Eye (tissue), 1 donor: Measurements from ENCODE around the gene IDH3A.

Source experiments
- DNase-seq: peaks from one replicate; pipeline ENCODE4 v3.0.0-alpha.2; 2015

IDH3A gene

DNA sequence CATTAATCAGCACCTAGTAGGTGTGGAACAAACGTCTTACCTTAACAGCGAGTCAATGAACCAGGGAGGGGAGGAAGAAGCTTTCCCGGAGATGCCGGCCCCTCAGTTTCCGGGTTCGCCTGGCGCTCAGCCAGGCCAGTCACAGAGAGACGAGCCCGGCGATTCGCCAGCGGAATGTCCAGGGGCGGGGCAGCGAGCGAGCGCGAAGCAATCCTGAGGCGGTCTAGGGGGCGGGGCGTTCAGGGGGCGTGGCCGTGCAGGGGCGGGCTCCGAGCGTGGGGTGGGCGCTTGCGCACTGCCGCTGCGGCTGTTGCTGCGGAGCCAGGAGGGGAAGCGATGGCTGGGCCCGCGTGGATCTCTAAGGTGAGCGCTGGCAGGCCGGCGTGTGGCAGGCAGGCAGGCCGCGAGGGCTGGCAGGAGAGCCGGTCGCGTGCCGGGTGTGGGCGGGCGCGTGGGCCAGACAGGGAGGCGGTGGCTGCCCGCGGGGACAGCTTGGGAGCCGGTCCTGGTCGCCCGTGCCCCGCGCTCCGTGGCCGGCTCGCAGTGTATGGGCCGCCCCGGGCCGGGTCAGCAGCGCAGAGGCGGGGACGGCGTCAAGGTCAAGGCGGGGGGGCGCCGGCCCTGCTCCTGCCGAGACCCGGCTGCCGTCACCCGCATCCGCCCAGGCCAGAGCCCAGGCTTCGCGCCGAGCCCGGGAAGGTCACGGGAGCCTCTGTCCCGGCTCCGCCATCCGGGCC, at the start of gene IDH3A:
IDH3A (plus strand) TSS at position 295 of the 737 bp plus-strand sequence; CDS start at position 337, 42 bp downstream.
- DNase-seq, result peak; percentile 99

DNA sequence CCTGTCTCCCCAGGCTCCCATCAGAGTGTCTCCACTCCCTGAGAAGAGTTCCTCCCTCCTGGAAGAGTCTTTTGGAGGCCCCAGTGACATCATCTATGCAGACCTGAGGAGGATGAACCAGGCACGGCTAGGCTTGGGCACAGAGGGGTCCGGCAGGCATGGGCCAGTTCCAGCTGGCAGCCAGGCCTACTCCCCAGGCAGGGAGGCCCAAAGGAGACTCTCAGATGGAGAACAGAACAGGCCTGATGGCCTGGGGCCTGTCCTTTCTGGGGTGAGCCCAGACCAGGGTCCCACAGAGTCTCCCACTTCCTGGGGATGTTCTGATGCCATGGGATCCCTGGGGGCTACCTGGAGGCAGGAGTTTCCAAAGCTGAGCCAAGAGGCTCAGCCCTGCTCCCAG, 48.3 kb upstream of the IDH3A start:
- no peak for DNase-seq

DNA sequence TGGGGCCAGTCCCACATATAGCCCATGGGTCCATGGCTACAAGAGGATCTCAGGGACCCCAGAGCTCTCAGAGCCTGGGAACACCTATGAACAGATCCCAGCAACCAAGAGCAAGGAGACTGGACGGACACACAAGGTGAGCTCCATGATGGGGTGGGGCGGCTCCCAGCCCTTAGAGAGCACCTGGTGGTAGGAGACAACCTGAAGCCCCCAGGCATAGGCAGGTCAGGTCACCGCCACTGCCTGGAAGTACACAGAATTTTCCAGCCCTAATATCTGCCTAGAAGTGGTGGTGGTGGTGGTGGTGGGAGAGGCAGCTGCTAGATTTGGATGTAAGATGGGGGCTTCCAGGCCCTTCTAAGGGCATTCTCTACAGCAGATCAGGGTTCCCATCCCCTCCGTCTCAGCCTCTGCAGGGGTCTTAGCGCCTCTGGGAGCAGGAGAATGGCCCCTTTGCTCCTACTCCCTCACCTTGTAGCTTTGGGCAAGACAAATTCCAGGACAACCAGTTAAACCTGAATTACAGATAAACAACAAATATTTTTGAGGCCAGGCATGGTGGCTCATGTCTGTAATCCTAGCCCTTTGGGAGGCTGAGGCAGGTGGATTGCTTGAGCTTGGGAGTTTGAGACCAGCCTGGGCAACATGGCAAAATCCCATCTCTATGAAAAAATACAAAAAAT, 47.6 kb upstream of the IDH3A start:
- no peak for DNase-seq

DNA sequence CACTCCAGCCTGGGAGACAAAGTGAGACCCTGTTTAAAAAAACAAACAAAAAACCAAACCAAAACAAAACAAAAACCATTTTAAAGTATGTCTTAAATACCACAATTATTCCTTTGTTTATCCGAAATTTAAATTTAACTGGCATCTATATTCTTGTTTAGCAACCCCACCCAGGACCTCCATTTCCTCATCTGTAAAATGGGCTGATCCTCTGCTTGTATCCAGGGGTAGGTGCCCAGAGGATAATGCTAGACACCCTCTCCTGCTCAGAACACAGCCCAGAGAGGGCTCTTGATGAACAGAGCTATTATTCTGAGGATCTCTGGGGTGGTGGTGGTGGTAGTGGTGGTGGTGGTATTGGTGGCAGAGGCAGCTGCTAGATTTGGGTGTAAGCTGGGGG, 47.0 kb upstream of the IDH3A start:
- DNase-seq, result no peak

DNA sequence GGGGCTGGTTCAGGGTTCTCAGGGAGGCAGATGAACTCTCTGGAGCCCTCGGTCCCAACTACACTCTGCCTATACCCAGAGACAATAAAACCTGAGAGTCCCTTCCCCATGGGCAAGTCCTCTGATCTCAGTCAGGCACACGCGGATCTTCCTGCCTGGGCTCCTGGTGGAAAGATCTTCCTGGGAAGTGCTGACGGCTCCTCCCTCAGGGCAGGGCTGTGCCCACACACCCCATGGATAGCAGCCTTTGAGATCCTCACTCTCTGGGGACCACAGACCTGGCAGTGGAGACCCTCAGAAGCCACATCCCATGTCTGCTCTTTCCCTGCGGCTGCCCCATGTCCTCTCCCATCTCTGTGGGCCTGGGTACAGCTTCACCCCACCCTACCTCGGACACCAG, 46.4 kb upstream of the IDH3A start:
- DNase-seq, result no peak

DNA sequence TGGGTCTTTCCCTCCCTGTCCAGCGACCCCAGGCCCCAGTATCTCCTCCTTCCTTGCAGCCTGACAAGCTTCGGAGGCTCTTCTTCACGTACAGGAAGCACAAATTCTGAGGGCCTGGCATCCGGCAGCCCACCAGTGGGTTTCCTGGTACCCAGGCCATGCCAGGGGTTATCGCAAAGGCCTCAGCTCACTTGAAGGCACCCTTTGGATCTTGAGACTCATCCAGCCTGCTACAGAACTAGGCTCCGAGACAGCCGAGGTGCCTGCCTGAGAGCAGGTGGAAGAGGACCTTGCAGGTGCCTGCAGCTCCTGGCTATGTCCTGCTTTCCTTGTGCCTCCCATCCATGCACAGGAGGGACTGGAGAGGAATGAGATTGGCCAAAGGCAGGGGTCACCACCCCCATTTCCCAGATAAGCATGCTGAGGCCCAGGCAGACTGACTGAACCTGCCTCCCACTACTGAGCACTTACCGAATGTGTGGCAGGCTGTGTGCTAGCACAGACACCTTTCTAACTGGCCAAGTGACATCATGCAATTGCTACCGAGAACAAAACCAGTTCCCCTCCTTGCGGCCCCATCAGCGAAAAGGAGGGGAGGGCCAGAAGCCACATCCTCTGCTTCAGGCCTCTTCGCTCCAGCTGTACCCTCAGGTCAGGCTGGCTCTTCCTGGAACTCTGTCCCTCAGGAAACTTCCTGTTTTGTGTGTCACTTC, 45.6 kb upstream of the IDH3A start:
- no peak for DNase-seq

DNA sequence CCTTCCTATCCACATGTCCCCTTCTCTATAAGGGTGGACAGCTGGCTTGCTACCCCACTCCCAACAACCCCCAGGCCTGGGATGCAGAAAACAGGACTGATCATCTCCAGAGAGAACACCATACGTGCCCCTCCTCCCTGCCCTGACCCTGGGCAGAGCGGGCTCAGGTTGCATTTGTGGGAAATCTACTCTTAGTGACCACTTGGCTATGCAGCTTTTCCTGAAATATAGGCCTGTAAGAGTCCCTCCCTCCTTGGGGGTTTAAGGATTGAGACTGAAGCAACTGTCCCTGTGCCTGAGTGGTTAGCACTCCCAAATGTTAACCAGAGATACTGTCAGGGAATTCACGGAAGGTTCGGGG, 45.1 kb upstream of the IDH3A start:
- no peak for DNase-seq

DNA sequence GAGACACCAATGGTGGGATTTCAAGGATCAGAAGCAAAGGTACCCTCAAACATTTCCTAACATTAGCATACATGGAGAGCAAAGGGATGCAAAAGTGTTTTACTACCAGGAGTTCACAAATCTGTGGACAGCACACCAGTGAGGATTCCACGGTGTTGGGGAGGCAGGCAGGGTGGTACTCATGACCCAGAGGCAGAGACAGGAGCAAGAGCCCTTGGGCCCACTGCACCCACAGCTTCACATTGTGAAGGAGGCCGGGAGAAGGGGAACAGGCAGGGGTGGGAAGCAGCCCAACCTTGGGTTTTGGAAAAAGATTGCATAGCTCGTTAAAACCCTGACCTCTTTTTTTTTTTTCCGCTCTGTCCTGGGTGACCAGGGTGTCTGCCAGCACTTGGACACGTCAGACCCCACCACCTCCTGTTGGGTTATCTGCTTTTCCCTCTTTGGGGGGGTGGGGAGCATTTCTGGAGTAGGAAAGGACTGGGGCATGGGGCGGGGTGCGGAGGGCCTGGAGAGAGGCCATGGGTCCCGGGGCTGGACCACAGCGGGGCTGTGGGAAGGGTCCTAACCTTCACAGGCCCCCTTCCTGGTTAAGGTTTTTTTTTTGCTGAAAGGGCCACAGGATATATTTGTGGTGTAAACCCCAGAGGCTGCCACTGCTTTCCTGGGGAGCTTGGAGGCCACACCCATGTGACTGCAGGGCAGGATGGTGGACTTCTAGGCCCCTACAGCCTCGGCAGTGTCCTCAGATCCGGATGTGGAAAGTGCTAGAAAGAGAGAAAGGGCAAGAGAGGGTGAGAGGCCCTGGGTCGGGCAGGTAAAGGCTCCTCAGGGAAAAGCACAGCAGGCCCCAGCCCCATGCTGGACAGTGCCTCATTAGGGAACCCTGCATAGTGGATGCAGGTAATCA, 44.3 kb upstream of the IDH3A start:
- DNase-seq, result no peak

DNA sequence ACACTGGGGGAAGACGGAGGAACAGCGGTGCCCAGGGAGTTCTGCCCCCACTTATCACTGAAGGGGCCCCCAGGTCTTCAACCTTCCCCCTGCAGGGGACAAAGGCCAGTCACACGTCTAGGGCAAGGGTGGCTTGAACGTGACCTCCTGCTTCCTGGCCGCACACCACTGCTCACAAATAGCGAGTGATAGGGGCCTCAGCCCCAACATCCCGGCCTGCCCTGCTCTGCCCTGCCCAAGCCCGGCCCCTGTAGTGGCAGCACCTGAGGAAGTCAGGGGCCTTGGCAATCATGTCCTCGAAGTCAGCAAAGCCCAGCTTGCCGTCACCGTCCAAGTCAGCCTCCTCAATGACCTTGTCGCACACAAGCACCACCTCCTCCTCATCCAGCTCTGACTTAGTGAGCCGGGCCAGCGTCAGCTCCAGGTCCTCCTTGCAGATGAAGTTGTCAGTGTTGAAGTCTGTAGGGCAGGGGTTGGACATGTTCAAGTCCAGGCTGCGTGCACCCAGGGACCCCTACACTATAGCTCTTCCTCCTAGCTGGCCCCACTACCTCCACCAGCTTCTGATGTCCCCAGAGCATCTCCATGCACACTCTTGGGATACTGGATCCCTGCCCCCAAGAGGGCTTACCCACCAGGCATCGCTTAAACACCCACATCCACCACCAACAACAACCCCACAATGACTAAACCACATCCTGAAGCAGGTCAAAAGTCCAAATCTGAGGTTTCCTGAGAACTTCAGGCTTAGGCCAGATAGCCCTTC, 43.5 kb upstream of the IDH3A start:
- DNase-seq, result no peak

DNA sequence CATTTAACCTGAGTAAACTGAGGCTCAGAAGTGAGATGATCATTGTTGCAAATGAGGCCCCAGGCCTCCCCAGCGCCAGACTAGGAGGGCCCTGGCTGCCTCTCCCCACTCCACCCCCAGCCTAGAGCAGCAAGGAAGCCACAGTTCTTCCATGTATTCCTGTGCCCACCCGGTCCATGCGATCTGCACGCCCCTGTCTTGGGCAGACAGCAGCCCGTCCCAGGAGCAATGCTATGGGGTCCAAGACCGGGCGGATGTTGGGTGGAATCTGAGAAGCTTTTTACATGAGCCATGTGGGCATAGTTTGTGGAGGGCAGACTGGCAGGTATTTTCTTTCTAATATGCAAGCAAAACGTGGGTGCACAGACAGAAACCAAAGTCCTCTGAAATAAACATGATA, 41.7 kb upstream of the IDH3A start:
- no peak for DNase-seq

DNA sequence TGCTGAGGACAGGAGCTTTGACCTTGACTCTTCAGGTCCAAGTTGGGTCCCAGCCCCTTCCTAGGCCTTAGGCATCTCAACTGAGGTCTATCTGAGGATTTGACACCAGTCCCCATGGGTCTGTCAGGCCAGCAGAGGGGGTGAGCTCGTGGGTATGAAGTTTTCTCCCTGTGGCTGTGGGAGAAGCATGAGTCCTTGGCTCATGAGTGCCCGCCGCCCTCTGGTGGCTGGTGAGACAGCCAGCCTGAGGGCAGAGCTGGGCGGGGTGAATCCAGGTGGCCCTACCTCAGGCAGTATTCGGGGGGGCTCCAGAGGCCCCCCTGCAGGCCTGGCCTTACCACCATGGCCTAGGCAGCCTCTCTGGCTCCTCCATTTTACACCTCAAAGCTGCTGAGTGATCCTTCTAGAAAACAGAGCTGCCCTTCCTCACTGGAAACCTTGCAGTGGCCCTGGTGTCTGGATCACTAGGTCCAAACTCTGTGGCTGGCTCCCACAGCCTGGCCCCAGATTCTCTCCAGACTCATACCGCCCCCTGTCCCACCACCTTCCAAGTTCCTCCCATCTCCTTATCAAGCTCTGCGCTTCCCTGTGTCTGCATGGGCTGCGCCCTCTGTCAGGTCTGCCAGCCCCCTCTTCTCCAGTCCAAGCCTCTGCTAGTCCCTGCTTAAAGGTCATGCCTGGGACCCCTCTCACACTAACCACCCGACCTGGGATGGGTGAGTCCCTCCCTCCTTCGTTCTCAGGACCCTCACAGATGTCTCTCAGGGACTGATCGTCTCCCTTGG, 40.7 kb upstream of the IDH3A start:
- peak; percentile 87 for DNase-seq

DNA sequence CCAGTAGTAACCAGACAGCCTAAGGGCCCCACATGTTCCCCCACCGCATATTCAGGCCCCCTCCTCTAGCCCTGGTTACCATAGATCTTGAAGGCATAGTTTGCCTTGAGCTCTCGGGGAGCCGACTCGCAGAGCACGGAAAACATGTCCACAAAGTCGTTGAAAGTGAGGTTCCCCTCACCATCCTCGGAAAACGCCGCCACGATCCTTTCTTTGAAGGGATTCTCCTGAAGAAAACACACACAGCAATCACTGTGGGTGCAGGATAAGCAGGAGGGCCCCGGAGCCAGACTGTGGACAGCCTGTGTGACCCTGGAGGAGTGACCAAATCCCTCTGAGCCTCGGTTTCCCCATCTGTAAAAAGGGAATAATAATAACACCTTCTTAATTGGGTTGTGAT, 40.0 kb upstream of the IDH3A start:
- DNase-seq, result no peak

DNA sequence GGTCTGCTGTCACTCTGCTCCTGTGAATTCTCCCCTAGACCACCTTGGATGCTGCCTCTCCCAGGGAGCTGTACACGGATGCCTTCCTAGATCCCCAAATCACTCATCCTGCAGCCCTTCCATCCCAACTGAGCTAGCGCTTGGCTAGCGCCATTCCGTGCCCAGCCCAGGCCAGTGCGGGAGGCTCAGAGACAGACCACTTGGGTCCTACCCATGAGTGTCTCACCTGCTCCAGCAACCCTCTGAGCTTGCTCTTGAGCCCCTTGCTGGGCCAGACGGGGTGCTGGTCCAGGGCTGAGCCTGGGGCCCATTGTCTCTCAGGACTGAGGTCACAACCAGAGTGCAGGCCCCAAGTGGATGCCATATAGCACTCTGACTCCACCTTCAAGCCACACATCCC, 39.1 kb upstream of the IDH3A start:
- DNase-seq, result no peak

DNA sequence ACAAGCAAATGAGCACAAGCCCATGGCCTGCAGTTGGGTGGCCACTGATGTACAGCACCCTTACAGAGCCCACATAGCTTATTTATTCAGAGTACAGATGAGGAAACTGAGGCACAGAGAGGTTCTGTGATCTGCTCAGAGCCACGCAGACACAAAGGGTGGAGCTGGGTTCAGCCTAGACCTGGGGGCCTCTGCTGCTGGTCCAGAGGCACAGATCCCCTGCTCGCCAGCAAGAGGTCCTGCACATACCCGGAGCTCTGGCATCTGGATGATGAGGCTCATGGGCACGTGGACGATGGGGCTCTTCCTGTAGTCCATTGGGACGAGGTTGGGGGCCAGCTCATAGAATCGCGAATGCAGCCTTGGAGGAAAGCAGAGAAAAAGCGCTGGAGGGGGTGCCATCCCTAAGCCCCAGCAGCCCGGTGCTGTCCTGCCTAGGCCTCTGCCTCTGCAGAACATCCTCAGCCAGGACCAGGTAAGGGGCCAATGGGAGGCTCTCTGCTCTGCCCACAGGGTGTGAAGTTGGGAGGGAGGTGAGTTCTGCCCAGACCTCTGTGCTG, 38.2 kb upstream of the IDH3A start:
- no peak for DNase-seq

DNA sequence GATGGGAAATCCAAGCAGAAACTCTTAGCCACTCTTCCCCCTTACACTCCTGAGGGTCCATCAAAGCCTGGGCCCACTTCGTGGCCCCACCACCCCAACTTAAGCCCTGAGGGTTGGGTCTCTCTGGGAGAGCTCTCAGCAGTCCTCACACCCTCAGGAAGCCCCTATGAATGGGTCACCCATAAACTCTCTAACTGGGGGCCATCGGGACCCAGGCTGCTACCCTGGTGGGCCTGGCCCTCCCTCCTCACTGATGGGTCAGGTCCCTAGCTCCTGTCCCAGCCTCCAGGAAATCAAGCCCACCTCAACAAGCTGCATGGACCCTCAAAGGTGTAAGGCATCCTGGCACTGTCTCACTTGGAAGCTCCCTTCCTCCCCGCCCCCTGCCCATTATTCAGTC, 37.4 kb upstream of the IDH3A start:
- no peak for DNase-seq

DNA sequence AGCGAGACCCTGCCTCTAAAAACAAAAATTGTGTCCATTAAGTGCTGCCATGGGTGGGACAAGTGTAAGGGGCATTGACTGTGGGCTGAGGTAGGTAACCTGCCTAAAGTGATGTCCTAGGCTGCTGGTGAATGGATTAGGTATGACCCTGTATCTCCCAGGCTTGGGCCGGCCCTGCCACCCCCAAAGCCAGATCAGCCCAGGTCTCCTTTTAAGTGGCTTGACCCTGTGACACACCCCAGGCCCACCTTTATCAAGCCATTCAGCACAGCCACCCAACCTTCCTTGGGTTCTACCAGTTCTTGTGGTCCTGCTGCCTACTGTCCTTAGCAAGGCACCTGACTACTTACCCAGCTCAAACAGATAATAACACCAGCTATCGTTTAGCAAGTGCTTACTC, 36.6 kb upstream of the IDH3A start:
- no peak for DNase-seq

DNA sequence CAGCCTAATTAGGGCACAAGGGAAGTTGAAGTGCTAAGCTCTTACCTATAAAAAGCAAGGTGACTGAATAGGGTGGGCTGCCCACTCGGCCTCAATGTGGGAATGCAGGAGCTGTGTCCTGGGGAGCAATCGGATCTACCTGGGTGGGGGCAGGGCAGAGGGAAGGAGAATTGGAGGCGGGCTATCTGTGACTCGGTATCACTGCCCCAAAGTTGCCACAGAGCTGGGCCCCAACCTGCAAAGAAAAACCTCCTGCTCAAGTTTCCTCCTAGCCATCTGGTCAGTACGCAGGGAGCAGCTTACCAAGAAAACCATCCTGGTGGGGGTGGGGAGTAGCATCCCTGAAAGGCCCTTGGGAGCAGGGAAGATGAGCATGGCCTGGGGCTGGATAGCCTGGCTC, 28.6 kb upstream of the IDH3A start:
- no peak for DNase-seq

DNA sequence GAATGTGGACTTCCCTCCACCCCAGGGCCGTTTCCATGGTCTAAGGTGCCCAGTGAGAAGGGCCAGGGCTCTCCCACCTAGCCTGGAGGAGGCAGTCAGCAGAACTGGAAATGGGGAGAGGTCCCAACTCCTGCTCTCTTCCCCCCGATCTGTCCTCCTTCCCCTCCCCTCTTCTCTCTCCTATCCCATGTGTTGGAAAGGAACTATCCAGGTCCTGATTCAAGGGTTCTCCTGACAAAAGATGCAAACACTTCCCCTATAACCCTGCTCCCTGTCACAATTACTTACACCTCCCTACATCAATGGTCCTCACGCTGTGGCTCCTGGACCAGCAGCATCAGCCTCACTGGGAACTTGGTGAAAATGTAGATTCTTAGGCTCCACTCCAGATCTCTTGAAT, 23.9 kb upstream of the IDH3A start:
- DNase-seq, result no peak

DNA sequence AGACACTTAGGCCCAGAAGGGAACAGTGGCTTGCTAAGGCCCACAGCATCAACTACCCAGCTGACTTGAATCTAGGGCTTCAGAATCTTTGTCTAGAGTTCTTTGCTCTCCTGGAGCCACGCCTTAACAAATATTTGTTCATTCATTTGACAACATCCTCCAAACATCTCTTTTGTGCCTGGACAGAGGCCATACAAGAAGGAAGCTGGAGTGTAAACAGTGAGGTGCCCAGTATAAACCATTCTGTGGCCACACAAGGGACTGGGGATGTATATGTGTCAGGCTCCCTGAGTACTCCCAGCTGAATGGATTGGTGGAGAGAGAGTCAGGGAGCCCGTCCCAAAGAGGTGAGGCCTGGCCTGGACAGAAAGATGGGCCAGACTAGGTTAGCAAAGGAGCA, 21.3 kb upstream of the IDH3A start:
- no peak for DNase-seq

DNA sequence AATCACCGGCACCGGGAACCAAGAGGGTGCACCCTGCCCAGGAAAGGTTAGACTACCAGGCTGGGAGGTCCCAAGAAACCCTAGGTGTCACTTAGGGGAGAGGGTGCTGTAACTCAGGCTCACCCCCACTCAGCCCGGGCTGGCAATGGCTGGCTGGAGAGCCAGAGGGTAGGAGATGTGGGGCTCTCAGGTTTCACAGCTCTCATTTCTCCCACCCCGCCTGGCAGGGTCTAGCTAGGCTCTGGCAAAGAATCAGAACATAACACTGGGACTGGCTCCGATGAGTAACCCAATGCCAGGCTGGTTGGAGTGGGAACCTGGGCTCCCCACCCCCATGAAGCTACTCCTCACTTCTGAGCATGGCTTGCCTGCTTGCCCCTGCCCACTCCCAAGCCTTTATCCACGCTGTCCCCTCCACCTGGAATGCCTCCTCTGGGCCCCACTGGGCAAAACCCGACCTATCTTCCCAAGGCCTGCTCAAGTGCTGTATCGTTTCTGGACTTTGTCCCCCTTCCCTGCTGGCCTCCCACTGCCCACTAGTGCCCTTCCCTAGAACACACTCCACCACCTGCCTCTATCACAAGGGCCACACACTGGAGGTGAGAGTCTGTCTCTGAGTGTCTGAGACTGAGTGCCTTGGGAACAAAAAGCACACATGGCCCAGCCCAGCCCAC, 19.9 kb upstream of the IDH3A start:
- no peak for DNase-seq
